Gastrocnemius medialis (tissue), 4 donors: ENCODE measurements around the gene SPANXN4. TPM values are rescaled to one million over a fixed set of nuclear protein-coding genes. Genes with fewer than 3 reads are reported as not detected.

ENCODE experiments used
- ATAC-seq, 2 donors: fragments of 150-250 bp; one replicate each; pipeline ENCODE4 v1.9.1; 2016
- DNase-seq, 2 donors: peaks; one replicate each; pipeline ENCODE4 v3.0.0-alpha.2; 2019
- H3K27ac ChIP-seq, 4 donors: fragments of 200-600 bp; sonication (generic); 1 replicate in 1 of 4; 2 replicates in 3 of 4; pipeline ENCODE4 v1.5.1; 2016 to 2018; ENCODE audit warnings: mild to moderate bottlenecking in 2 of 4, moderate library complexity in 1 of 4
- H3K27me3 ChIP-seq, 3 donors: fragments of 200-600 bp; sonication (generic) in 2 of 3; 1 replicate in 1 of 3; 2 replicates in 2 of 3; pipeline versions ENCODE4 v1.5.1 to v1.6.0; 2016 to 2019; ENCODE audit warnings: mild to moderate bottlenecking in 1 of 3, moderate library complexity in 1 of 3
- H3K36me3 ChIP-seq, 2 donors: fragments of 200-600 bp; sonication (generic) in 1 of 2; one replicate each; pipeline ENCODE4 v1.5.1; 2017 to 2018
- H3K4me1 ChIP-seq, 2 donors: fragments of 200-600 bp; sonication (generic) in 1 of 2; one replicate each; pipeline ENCODE4 v1.5.1; 2016 to 2017; ENCODE audit warnings: mild to moderate bottlenecking in 2 of 2
- H3K4me3 ChIP-seq, 4 donors: fragments of 200-600 bp; sonication (generic) in 3 of 4; 1 replicate in 1 of 4; 2 replicates in 3 of 4; pipeline ENCODE4 v1.5.1; 2016 to 2019; ENCODE audit warnings: mild to moderate bottlenecking in 2 of 4
- H3K9me3 ChIP-seq, 3 donors: fragments of 200-600 bp; sonication (generic) in 2 of 3; 1 replicate in 1 of 3; 2 replicates in 2 of 3; pipeline ENCODE4 v1.5.1; 2016 to 2019
- CTCF ChIP-seq, 5 experiments: fragments of 450-650 bp in 3 of 5; fragments of 200-600 bp in 2 of 5; sonication (generic) in 2 of 5; IDR thresholded peaks in 4 of 5; conservative IDR thresholded peaks in 1 of 5; 1 replicate in 4 of 5; 2 replicates in 1 of 5; pipeline ENCODE4 v1.5.1; 2016 to 2019; ENCODE audit warnings: antibody characterized with exemption in 5 of 5, mild to moderate bottlenecking in 3 of 5, moderate library complexity in 3 of 5
- POLR2A ChIP-seq, 2 donors: fragments of 450-650 bp; IDR thresholded peaks; one replicate each; pipeline ENCODE4 v1.6.1; 2017; ENCODE audit warnings: antibody characterized with exemption in 2 of 2, mild to moderate bottlenecking in 2 of 2, moderate library complexity in 2 of 2
- in situ Hi-C, 4 donors: fragments of 200-750 bp; cut with MboI; loops; one replicate each; pipeline versions ENCODE4 v1.15.0 to v1.8.0; 2017; ENCODE audit warnings: low sequenced_read_pairs in 4 of 4
- intact Hi-C: fragments of 100-400 bp; cut with DNase I; formaldehyde crosslinking; loops from one replicate; pipeline ENCODE4 v1.15.1; 2023; ENCODE audit warnings: low total_unique reads
- total RNA-seq, 4 donors: library from RNA; depleted of rRNA; stranded (reverse); fragments of >200 nt; gene quantifications; one replicate each; pipeline versions ENCODE4 v1.1.0 to v1.2.3, GENCODE V29; 2016

Gene SPANXN4
- total RNA-seq, 4 donors from 2014 or later = not detected

GRCh38 chrX:143027275-143027674 lies 1.5 kb downstream of the SPANXN4 start:
- intact Hi-C loops (no loop called here), in situ Hi-C loops (no loop called here)
- H3K36me3 ChIP-seq = no peaks in the 10 kb centered on the region
- no peaks in the 10 kb centered on the region for H3K27me3 ChIP-seq
- H3K4me1 ChIP-seq = no peaks in the 10 kb centered on the region
- H3K4me3 ChIP-seq = no peak overlapping the region
- no peaks in the 10 kb centered on the region for H3K9me3 ChIP-seq
- no peak overlapping the region for H3K27ac ChIP-seq
- TF ChIP-seq CTCF (IDR thresholded peaks at IDR 0.05 in 4 of 5, conservative IDR thresholded peaks at IDR 0.05 in 1 of 5) (no peak), POLR2A (IDR thresholded peaks at IDR 0.05) (no peak)
- ATAC-seq (no peak), DNase-seq (no peak)

GRCh38 chrX:143047511-143047910 lies 21.8 kb downstream of the SPANXN4 start:
- no peak for TF ChIP-seq POLR2A (IDR thresholded peaks at IDR 0.05)
- no peak for TF ChIP-seq CTCF (IDR thresholded peaks at IDR 0.05 in 4 of 5, conservative IDR thresholded peaks at IDR 0.05 in 1 of 5)
- H3K4me3 ChIP-seq = no peak overlapping the region
- DNase-seq (no peak), ATAC-seq (no peak)
- H3K27me3 ChIP-seq = no peaks in the 10 kb centered on the region
- H3K36me3 ChIP-seq = no peaks in the 10 kb centered on the region
- no peaks in the 10 kb centered on the region for H3K4me1 ChIP-seq
- in situ Hi-C loops = no loop called here
- intact Hi-C loops = no loop called here
- no peaks in the 10 kb centered on the region for H3K9me3 ChIP-seq
- no peak overlapping the region for H3K27ac ChIP-seq

- Histone ChIP-seq H3K36me3 (no peaks in the 10 kb centered on the region), H3K9me3 (no peaks in the 10 kb centered on the region), H3K4me1 (no peaks in the 10 kb centered on the region), H3K27ac (no peak overlapping the region), H3K4me3 (no peak overlapping the region), H3K27me3 (no peaks in the 10 kb centered on the region)
- intact Hi-C loops (no loop called here), in situ Hi-C loops (no loop called here)
- TF ChIP-seq CTCF (IDR thresholded peaks at IDR 0.05 in 4 of 5, conservative IDR thresholded peaks at IDR 0.05 in 1 of 5) (no peak), POLR2A (IDR thresholded peaks at IDR 0.05) (no peak)
- ATAC-seq (no peak), DNase-seq (no peak)
These were observed 32.4 kb downstream of the SPANXN4 start for GRCh38 chrX:143058120-143058519.

GRCh38 chrX:143081231-143081630 lies 55.5 kb downstream of the SPANXN4 start:
- ATAC-seq (no peak), DNase-seq (no peak)
- H3K36me3 ChIP-seq = no peaks in the 10 kb centered on the region
- in situ Hi-C loops (no loop called here), intact Hi-C loops (no loop called here)
- TF ChIP-seq POLR2A (IDR thresholded peaks at IDR 0.05) (no peak), CTCF (IDR thresholded peaks at IDR 0.05 in 4 of 5, conservative IDR thresholded peaks at IDR 0.05 in 1 of 5) (no peak)
- no peak overlapping the region for H3K27ac ChIP-seq
- H3K4me1 ChIP-seq = no peaks in the 10 kb centered on the region
- H3K27me3 ChIP-seq = no peaks in the 10 kb centered on the region
- H3K9me3 ChIP-seq = no peaks in the 10 kb centered on the region
- no peak overlapping the region for H3K4me3 ChIP-seq

- in situ Hi-C loops (no loop called here), intact Hi-C loops (no loop called here)
- ATAC-seq (no peak), DNase-seq (no peak)
- H3K4me3 ChIP-seq = no peak overlapping the region
- no peak overlapping the region for H3K27ac ChIP-seq
- H3K4me1 ChIP-seq = no peaks in the 10 kb centered on the region
- TF ChIP-seq POLR2A (IDR thresholded peaks at IDR 0.05) = no peak
- TF ChIP-seq CTCF (IDR thresholded peaks at IDR 0.05 in 4 of 5, conservative IDR thresholded peaks at IDR 0.05 in 1 of 5) = no peak
- H3K36me3 ChIP-seq = no peaks in the 10 kb centered on the region
- H3K9me3 ChIP-seq = no peaks in the 10 kb centered on the region
- no peaks in the 10 kb centered on the region for H3K27me3 ChIP-seq
These were observed 56.8 kb downstream of the SPANXN4 start for GRCh38 chrX:143082537-143082936.
